Coronary artery (tissue), 2 donors: ENCODE measurements around the gene COL4A1.

Source experiments
- DNase-seq: peaks from one replicate; pipeline ENCODE4 v3.0.0-alpha.2; 2017; ENCODE audit warnings: low spot score
- H3K27ac ChIP-seq, 2 donors: fragments of 200-600 bp; sonication (generic); one replicate each; pipeline ENCODE4 v1.5.1; 2016 to 2019
- H3K4me3 ChIP-seq: fragments of 200-600 bp; sonication (generic); 2 replicates; pipeline ENCODE4 v1.5.1; 2016; ENCODE audit warnings: mild to moderate bottlenecking, moderate library complexity
- TF ChIP-seq, protein P1 (sequence below): fragments of 200-600 bp; sonication (generic); IDR thresholded peaks from one replicate; pipeline ENCODE4 v1.5.1; 2019; ENCODE audit warnings: antibody characterized with exemption

Gene COL4A1

DNA sequence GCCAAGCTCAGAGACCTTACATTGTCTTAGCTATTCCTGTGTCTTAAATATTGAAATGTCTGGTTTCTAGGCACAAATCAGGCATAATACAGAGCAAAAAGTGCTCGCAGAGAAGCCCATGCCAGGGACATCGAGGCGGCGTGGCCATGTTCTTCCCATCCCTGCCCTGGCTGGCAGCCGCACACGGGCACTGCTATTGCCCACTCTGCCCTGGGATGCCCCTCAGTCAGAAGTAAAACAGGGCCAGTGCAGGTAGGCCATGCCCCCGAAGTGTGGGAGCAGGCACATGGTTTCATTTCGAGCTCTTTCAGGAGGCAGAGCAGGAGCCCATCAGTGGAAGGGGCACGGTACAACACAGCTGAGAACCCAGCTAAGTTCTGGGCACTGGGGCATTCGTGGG, 113.5 kb downstream of the COL4A1 start:
- DNase-seq: peak; percentile 64
- TF ChIP-seq, protein P1, sequence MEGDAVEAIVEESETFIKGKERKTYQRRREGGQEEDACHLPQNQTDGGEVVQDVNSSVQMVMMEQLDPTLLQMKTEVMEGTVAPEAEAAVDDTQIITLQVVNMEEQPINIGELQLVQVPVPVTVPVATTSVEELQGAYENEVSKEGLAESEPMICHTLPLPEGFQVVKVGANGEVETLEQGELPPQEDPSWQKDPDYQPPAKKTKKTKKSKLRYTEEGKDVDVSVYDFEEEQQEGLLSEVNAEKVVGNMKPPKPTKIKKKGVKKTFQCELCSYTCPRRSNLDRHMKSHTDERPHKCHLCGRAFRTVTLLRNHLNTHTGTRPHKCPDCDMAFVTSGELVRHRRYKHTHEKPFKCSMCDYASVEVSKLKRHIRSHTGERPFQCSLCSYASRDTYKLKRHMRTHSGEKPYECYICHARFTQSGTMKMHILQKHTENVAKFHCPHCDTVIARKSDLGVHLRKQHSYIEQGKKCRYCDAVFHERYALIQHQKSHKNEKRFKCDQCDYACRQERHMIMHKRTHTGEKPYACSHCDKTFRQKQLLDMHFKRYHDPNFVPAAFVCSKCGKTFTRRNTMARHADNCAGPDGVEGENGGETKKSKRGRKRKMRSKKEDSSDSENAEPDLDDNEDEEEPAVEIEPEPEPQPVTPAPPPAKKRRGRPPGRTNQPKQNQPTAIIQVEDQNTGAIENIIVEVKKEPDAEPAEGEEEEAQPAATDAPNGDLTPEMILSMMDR: no peak
- Histone ChIP-seq H3K27ac (peak overlapping the region in 1 of 2 donors; percentile 18), H3K4me3 (no peak overlapping the region)

DNA sequence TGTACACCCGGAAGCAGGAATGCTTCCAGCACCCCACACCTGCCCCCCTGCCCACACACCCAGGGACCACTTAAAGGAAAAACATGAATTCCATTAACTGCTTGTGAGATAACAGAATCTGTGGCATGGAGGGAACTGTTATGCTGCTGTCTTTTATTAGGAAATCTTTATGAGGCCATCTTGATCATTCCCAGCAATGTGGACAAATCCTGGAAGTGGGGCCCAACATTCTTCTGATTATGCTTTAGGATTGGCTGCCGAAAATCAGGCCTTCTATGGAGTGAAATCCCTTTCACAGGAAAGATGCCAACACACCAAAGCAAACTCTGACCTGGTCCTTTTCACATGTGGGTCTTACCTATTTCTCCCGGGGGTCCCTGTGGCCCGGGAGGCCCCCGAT, 114.5 kb downstream of the COL4A1 start:
- no peak for DNase-seq
- TF ChIP-seq, protein P1: no peak
- H3K27ac ChIP-seq: peak overlapping the region in 1 of 2 donors; percentile 31
- H3K4me3 ChIP-seq: no peak overlapping the region

DNA sequence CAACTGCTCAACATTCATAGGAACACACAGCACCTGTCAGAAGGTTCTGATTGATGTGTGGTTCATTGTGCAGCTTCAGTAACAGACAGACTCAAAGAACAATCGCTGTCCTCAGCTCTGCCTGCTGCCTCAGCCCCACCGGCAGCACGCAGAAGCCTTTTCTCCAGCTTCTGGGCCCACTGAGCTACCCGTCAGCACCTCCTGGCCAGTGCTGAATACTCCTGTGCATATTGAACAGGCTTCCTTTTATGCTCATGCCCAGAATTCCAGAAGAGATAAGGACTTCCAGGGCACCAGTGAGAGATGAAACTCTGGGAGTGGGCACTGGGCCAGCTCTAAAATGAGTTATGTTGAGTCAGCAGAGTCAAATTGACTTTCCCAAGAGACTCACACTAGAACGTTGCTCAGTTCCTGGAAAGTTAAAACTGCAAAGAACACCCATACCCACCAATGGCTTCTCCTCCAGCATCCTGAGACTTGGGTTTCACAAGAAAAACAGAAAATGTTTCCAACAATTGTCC, 119.3 kb downstream of the COL4A1 start:
- Histone ChIP-seq H3K27ac (peak overlapping the region; percentile 48 to 64), H3K4me3 (no peak overlapping the region)
- no peak for DNase-seq
- TF ChIP-seq, protein P1: no peak

DNA sequence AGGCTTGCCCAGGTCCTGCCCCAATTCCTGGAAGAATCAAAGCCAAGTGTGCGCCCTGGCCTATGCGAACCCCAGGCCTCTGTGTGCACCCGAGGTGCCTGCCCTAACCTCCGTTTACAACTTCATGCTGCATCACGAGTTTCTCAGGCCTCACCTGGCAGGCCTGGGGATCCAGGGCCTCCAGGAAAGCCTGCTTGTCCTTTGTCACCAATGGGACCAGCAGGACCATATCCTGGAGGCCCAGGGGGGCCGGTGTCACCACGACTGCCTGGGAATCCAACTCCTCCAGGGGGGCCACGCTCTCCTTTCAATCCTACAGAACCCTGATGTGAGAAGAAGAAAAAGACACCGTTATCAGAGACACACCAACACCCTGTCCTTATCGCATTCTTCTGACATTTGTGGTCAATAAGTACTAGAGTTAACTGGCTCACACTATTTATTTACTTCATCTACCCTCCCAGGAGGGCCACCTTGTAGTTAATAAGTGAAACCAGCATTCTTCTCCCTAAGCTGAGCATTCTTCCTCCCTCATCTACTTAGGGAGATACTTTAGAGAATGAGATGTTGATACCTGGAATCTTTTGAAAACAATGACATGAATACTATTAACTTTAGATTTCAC, 120.6 kb downstream of the COL4A1 start:
- no peak for DNase-seq
- TF ChIP-seq, protein P1: no peak
- Histone ChIP-seq H3K27ac (peak overlapping the region in 1 of 2 donors; percentile 48), H3K4me3 (no peak overlapping the region)

DNA sequence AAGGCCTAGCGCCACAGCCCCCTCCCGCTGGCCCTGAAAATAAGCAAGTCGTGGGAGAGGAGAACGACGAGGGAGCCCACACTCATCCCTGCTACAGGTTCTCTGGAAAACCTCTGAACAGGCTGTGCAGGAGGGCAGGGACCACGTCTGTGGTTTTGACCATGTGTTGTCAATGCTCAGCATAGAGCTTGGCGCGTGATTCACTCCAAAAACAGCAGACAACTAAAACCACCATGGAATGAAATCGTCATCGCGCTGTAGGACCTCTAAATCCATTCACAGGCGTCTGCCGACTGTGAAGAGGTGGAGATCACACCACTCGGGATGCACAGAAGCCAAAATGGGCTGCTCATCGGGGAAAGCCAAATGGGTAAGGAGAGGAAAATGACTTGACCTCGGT, 121.3 kb downstream of the COL4A1 start:
- Histone ChIP-seq H3K4me3 (no peak overlapping the region), H3K27ac (no peak overlapping the region)
- DNase-seq: no peak
- TF ChIP-seq, protein P1: no peak

DNA sequence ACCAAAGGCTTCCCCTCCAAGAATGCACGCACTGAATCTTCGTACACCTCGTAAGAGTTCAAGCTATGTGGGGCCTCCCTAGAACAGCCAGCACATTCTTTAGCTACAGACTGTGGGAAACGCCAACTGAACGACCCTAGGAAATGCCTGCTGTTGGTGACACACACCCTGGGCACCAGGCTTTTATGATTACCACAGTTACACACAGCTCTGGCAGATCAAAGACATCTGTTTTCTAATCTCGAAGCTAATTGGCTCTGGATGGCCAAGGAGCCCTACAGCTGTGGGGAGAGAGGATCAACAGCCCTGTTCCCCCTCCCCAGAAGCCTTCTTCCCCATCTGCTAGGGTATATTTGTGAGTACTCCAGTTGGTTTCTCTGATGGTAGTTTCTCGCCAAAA, 123.0 kb downstream of the COL4A1 start:
- no peak overlapping the region for H3K4me3 ChIP-seq
- H3K27ac ChIP-seq: no peak overlapping the region
- TF ChIP-seq, protein P1: no peak
- DNase-seq: no peak

DNA sequence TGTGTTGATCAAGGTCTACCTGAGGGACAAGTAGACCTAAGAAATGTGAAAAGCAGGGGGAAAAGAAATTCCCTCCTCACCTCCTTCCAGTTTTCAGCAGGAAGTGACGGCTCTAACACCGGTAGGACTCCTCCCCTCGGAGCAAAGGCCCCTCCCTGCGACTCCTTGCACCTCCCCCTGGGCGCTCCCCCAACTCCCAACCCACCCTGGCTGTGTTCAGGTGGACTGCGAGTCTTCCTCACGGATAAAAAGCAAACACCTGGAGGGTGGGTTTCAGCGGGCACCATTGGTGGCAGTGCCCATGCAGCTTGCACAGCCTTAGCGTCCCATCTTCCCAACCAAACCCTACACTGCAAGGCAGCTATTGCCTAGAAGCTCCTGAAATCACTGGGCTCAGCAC, 124.5 kb downstream of the COL4A1 start:
- Histone ChIP-seq H3K27ac (peak overlapping the region in 1 of 2 donors; percentile 6), H3K4me3 (no peak overlapping the region)
- no peak for DNase-seq
- TF ChIP-seq, protein P1: no peak
